Activated CD4-positive, alpha-beta memory T cell treated with anti-CD3 and anti-CD28 coated beads, Interleukin-2, amount 10 ng/mL, durations not matched to agents 7 days and 5 days (primary cell): Measurements from ENCODE around the gene NCOA3. TPM values are rescaled to one million over a fixed set of nuclear protein-coding genes. Genes with fewer than 3 reads are reported as not detected.
"Not testable (repeated sequence)": the region's sequence is repeated elsewhere in the genome, so short reads cannot be mapped to it uniquely, and the experiment has no call there.

Experiments
- CTCF ChIA-PET: fragments of 350-600 bp; sonication (Branson Sonifier 250); formaldehyde crosslinking; loops from one replicate; lab custom pipeline; 2021; ENCODE audit warnings: antibody characterized with exemption, inconsistent platforms; lab: Charles Lee
- POLR2A ChIA-PET: fragments of 350-600 bp; sonication (Branson Sonifier 250); formaldehyde crosslinking; loops from one replicate; lab custom pipeline; 2021; ENCODE audit warnings: antibody characterized with exemption; lab: Charles Lee
- DNase-seq: peaks from one replicate; pipeline ENCODE4 v3.0.0-alpha.2; 2020
- H3K27ac Mint-ChIP-seq: one replicate; pipeline ENCODE4 v1.8.0; 2021; ENCODE audit warnings: mild to moderate bottlenecking, mixed read lengths
- H3K27me3 Mint-ChIP-seq: one replicate; pipeline ENCODE4 v1.8.0; 2021; ENCODE audit warnings: mixed read lengths
- H3K36me3 Mint-ChIP-seq: one replicate; pipeline ENCODE4 v1.8.0; 2021; ENCODE audit warnings: low read depth, mixed read lengths
- H3K4me1 Mint-ChIP-seq: one replicate; pipeline ENCODE4 v1.8.0; 2021; ENCODE audit warnings: mixed read lengths
- H3K4me3 Mint-ChIP-seq: one replicate; pipeline ENCODE4 v1.8.0; 2021; ENCODE audit warnings: mild to moderate bottlenecking, mixed read lengths
- H3K9me3 Mint-ChIP-seq: one replicate; pipeline ENCODE4 v1.8.0; 2021; ENCODE audit warnings: mixed read lengths
- total RNA-seq, 2 experiments: library from RNA; stranded (reverse); gene quantifications; one replicate each; pipeline ENCODE4 v1.2.3, GENCODE V29; 2021

NCOA3 gene
- total RNA-seq, 2 experiments from 2014 or later: 81.0 to 83.1 TPM

GRCh38 chr20:47549671-47550070 is 48.0 kb downstream of the NCOA3 start:
- H3K4me3 Mint-ChIP-seq: no peak overlapping the region
- no peaks in the 10 kb centered on the region for H3K27me3 Mint-ChIP-seq
- DNase-seq: no peak
- ChIA-PET CTCF (no interaction called here), POLR2A (no interaction called here)
- no peaks in the 10 kb centered on the region for H3K9me3 Mint-ChIP-seq
- peaks cover 21% of the 10 kb centered on the region for H3K4me1 Mint-ChIP-seq
- H3K27ac Mint-ChIP-seq: no peak overlapping the region
- H3K36me3 Mint-ChIP-seq: peaks cover 29% of the 10 kb centered on the region

GRCh38 chr20:47551222-47551621 is 49.5 kb downstream of the NCOA3 start:
- H3K27ac Mint-ChIP-seq: no peak overlapping the region

DNA sequence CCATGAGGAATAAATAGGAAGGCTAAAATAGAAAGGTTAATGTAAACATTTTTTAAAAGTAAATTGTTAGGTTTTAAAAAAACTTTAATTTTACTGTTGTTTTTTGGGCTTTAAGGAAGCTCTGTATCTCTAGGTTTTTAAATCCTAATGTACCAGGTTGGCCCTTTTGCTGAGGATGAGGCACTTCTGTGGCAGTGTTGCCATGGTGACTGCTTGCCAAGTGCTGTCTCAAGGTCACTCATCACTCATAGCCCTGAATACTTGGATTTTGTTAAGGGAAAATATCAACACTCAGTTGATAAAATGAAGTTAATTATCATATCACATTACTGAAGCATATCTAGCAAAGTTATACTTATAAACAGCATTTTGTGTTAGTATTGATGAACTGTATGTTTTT is 50.2 kb downstream of the NCOA3 start:
- DNase-seq: no peak
- CTCF ChIA-PET: no interaction called here

More at GRCh38 chr20:47551222-47551621, 49.5 kb downstream of the NCOA3 start:
- H3K4me3 Mint-ChIP-seq: no peak overlapping the region
- ChIA-PET POLR2A (no interaction called here), CTCF (no interaction called here)
- H3K27me3 Mint-ChIP-seq: no peaks in the 10 kb centered on the region
- no peak for DNase-seq
- no peaks in the 10 kb centered on the region for H3K9me3 Mint-ChIP-seq
- H3K4me1 Mint-ChIP-seq: peaks cover 14% of the 10 kb centered on the region
- H3K36me3 Mint-ChIP-seq: peaks cover 24% of the 10 kb centered on the region

DNA sequence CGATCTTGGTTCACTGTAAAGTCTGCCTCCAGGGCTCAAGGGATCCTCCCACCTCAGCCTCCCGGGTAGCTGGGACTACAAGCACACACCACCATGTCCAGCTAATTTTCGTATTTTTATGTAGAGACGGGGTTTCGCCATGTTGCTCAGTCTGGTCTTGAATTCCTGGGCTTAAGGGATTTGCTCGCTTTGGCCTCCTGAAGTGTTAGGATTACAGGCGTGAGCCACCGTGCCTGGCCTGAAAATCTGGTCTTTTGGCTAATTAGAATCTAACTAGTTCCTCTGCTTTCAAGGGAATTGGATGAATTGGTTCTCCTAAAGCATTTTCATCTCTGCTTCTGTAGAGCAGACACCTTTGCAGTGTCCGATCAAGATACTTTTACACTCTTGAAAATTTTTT is 51.3 kb downstream of the NCOA3 start:
- peaks cover 12% of the 10 kb centered on the region for H3K4me1 Mint-ChIP-seq
- H3K4me3 Mint-ChIP-seq: no peak overlapping the region
- POLR2A ChIA-PET: interaction anchor here (0.7 kb wide), 3 partner anchors 84 to 1265 kb away, joined by 3 to 5 read pairs (median 3); no protein-coding TSS in a partner anchor
- H3K27me3 Mint-ChIP-seq: no peaks in the 10 kb centered on the region
- DNase-seq: no peak
- no peak overlapping the region for H3K27ac Mint-ChIP-seq
- H3K9me3 Mint-ChIP-seq: no peaks in the 10 kb centered on the region
- CTCF ChIA-PET: no interaction called here
- H3K36me3 Mint-ChIP-seq: peaks cover 23% of the 10 kb centered on the region

More for the DNA sequence above, 50.2 kb downstream of the NCOA3 start:
- H3K27ac Mint-ChIP-seq: no peak overlapping the region
- H3K9me3 Mint-ChIP-seq: no peaks in the 10 kb centered on the region
- H3K4me3 Mint-ChIP-seq: no peak overlapping the region
- peaks cover 23% of the 10 kb centered on the region for H3K36me3 Mint-ChIP-seq
- no peaks in the 10 kb centered on the region for H3K27me3 Mint-ChIP-seq
- H3K4me1 Mint-ChIP-seq: peaks cover 12% of the 10 kb centered on the region
- POLR2A ChIA-PET: no interaction called here

GRCh38 chr20:47553594-47554235 is 52.0 kb downstream of the NCOA3 start:
- H3K36me3 Mint-ChIP-seq: peaks cover 27% of the 10 kb centered on the region
- CTCF ChIA-PET, H3K4me3 Mint-ChIP-seq, H3K27ac Mint-ChIP-seq, POLR2A ChIA-PET, DNase-seq, H3K9me3 Mint-ChIP-seq, H3K27me3 Mint-ChIP-seq: not testable (repeated sequence)
- H3K4me1 Mint-ChIP-seq: peaks cover 15% of the 10 kb centered on the region

DNA sequence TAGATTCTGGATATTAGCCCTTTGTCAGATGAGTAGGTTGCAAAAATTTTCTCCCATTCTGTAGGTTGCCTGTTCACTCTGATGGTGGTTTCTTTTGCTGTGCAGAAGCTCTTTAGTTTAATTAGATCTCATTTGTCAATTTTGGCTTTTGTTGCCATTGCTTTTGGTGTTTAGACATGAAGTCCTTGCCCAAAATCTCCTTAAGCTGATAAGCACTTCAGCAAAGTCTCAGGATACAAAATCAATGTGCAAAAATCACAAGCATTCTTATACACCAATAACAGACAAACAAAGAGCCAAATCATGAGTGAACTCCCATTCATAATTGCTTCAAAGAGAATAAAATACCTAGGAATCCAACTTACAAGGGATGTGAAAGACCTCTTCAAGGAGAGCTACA is 52.6 kb downstream of the NCOA3 start:
- H3K27me3 Mint-ChIP-seq, H3K27ac Mint-ChIP-seq, H3K9me3 Mint-ChIP-seq, H3K4me3 Mint-ChIP-seq, DNase-seq, CTCF ChIA-PET, POLR2A ChIA-PET: not testable (repeated sequence)
- Mint-ChIP-seq H3K36me3 (peaks cover 28% of the 10 kb centered on the region), H3K4me1 (peaks cover 16% of the 10 kb centered on the region)

- H3K36me3 Mint-ChIP-seq: peaks cover 23% of the 10 kb centered on the region
- no peak overlapping the region for H3K27ac Mint-ChIP-seq
- ChIA-PET CTCF (no interaction called here), POLR2A (no interaction called here)
- H3K4me3 Mint-ChIP-seq: no peak overlapping the region
- H3K4me1 Mint-ChIP-seq: peaks cover 17% of the 10 kb centered on the region
- H3K9me3 Mint-ChIP-seq: no peaks in the 10 kb centered on the region
- H3K27me3 Mint-ChIP-seq: no peaks in the 10 kb centered on the region
- DNase-seq: no peak
Measured at GRCh38 chr20:47557218-47557617, 55.5 kb downstream of the NCOA3 start.

GRCh38 chr20:47557791-47558190 is 56.1 kb downstream of the NCOA3 start:
- Mint-ChIP-seq H3K36me3 (peaks cover 22% of the 10 kb centered on the region), H3K9me3 (no peaks in the 10 kb centered on the region), H3K4me3 (no peak overlapping the region), H3K27me3 (no peaks in the 10 kb centered on the region), H3K4me1 (peaks cover 20% of the 10 kb centered on the region), H3K27ac (no peak overlapping the region)
- ChIA-PET CTCF (interaction anchor here (0.7 kb wide), 1 partner anchor 151 kb away, joined by 5 read pairs; no protein-coding TSS in a partner anchor), POLR2A (no interaction called here)
- DNase-seq: no peak

- DNase-seq: no peak
- Mint-ChIP-seq H3K36me3 (peaks cover 25% of the 10 kb centered on the region), H3K27ac (no peak overlapping the region), H3K27me3 (no peaks in the 10 kb centered on the region), H3K4me3 (no peak overlapping the region), H3K4me1 (peaks cover 26% of the 10 kb centered on the region), H3K9me3 (no peaks in the 10 kb centered on the region)
- ChIA-PET CTCF (interaction anchor here (0.7 kb wide), 2 partner anchors 28 to 151 kb away, joined by 5 to 6 read pairs; no protein-coding TSS in a partner anchor), POLR2A (no interaction called here)
Measured at GRCh38 chr20:47558295-47559066, 56.8 kb downstream of the NCOA3 start.

DNA sequence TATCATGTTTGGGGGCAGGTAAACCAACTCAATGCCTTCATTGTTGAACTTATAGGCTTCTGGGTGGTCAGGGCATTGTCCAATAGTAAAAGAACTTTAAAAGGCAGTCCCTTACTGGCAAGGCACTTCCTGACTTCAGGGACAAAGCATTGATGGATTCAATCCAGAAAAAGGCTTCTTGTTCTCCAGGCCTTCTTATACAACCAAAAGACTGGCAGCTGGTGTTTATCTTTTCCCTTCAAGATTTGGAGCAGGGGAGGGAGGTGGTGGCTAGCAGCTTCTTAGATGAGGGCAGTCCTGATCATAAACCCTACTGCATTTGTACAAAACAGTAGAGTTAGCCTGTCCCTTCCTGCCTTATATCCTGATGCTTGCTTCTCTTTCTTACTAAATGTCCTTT is 57.5 kb downstream of the NCOA3 start:
- H3K36me3 Mint-ChIP-seq: peaks cover 29% of the 10 kb centered on the region
- no peak overlapping the region for H3K4me3 Mint-ChIP-seq
- H3K4me1 Mint-ChIP-seq: peaks cover 30% of the 10 kb centered on the region
- no peaks in the 10 kb centered on the region for H3K9me3 Mint-ChIP-seq
- H3K27me3 Mint-ChIP-seq: no peaks in the 10 kb centered on the region
- ChIA-PET POLR2A (no interaction called here), CTCF (interaction anchor here (0.7 kb wide), 1 partner anchor 29 kb away, joined by 6 read pairs; no protein-coding TSS in a partner anchor)
- H3K27ac Mint-ChIP-seq: no peak overlapping the region
- DNase-seq: no peak

- no peaks in the 10 kb centered on the region for H3K27me3 Mint-ChIP-seq
Measured at GRCh38 chr20:47561180-47561579, 59.5 kb downstream of the NCOA3 start.

GRCh38 chr20:47561603-47562583 is 60.2 kb downstream of the NCOA3 start:
- H3K4me1 Mint-ChIP-seq: peaks cover 50% of the 10 kb centered on the region
- no peak for DNase-seq
- ChIA-PET CTCF (interaction anchor here (1.4 kb wide), 1 partner anchor 17 kb away, joined by 6 read pairs; no protein-coding TSS in a partner anchor), POLR2A (interaction anchor here (1.5 kb wide), 1 partner anchor 9 kb away, joined by 3 read pairs; no protein-coding TSS in a partner anchor)
- H3K9me3 Mint-ChIP-seq: no peaks in the 10 kb centered on the region
- no peaks in the 10 kb centered on the region for H3K27me3 Mint-ChIP-seq
- no peak overlapping the region for H3K4me3 Mint-ChIP-seq
- H3K36me3 Mint-ChIP-seq: peaks cover 29% of the 10 kb centered on the region
- H3K27ac Mint-ChIP-seq: no peak overlapping the region

More at GRCh38 chr20:47561180-47561579, 59.5 kb downstream of the NCOA3 start:
- peaks cover 44% of the 10 kb centered on the region for H3K4me1 Mint-ChIP-seq
- no peaks in the 10 kb centered on the region for H3K9me3 Mint-ChIP-seq
- no peak overlapping the region for H3K27ac Mint-ChIP-seq
- no peak overlapping the region for H3K4me3 Mint-ChIP-seq
- peaks cover 27% of the 10 kb centered on the region for H3K36me3 Mint-ChIP-seq
- ChIA-PET CTCF (interaction anchor here (0.7 to 1.4 kb wide), 2 partner anchors 13 to 16 kb away, joined by 3 to 6 read pairs; no protein-coding TSS in a partner anchor), POLR2A (interaction anchor here (1.5 kb wide), 1 partner anchor 9 kb away, joined by 3 read pairs; no protein-coding TSS in a partner anchor)
- no peak for DNase-seq
